Transverse colon (tissue), 3 donors: ENCODE results near the gene DDB1.

Experiments used
- POLR2A ChIP-seq: fragments of 450-650 bp; IDR thresholded peaks from one replicate; pipeline ENCODE4 v1.6.1; 2016; ENCODE audit warnings: antibody characterized with exemption, mild to moderate bottlenecking, moderate library complexity
- TF ChIP-seq, protein P1 (sequence below), 5 experiments: fragments of 200-600 bp in 3 of 5; fragments of 450-650 bp in 2 of 5; sonication (generic) in 3 of 5; IDR thresholded peaks; 1 replicate in 2 of 5; 2 replicates in 3 of 5; pipeline ENCODE4 v1.5.1; 2016 to 2017; ENCODE audit warnings: antibody characterized with exemption in 5 of 5, inconsistent platforms in 3 of 5, mild to moderate bottlenecking in 2 of 5, moderate library complexity in 1 of 5

DNA sequence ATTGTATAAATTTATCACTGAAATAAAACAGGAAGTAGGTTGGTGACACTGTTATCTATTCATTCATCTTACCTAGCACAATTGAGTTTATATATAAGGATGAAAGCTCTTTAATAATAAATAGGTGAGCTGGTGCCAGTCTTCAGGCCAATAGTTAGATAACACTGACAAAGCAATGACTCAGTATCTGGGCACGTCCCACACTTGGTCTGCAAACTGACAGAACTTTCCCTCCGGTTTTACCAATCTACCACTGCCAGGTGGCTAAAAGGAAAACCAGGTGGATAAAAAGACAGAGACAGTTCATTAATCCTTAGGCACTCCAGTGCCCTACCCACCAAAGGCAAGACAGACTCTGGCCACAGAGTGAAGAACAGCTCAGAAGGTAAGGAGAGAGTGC is 17.6 kb downstream of the DDB1 start:
- TF ChIP-seq POLR2A, result no peak
- TF ChIP-seq, protein P1, sequence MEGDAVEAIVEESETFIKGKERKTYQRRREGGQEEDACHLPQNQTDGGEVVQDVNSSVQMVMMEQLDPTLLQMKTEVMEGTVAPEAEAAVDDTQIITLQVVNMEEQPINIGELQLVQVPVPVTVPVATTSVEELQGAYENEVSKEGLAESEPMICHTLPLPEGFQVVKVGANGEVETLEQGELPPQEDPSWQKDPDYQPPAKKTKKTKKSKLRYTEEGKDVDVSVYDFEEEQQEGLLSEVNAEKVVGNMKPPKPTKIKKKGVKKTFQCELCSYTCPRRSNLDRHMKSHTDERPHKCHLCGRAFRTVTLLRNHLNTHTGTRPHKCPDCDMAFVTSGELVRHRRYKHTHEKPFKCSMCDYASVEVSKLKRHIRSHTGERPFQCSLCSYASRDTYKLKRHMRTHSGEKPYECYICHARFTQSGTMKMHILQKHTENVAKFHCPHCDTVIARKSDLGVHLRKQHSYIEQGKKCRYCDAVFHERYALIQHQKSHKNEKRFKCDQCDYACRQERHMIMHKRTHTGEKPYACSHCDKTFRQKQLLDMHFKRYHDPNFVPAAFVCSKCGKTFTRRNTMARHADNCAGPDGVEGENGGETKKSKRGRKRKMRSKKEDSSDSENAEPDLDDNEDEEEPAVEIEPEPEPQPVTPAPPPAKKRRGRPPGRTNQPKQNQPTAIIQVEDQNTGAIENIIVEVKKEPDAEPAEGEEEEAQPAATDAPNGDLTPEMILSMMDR (IDR thresholded peaks at IDR 0.05), result no peak
